IPS DF 4.7 (cell line): ENCODE measurements around the gene HP.

Source experiments
- DNase-seq: peaks from one replicate; pipeline ENCODE4 v3.0.0-alpha.2; 2013; ENCODE audit warnings: low spot score; ENCODE audit errors: extremely low read depth

HP gene

GRCh38 chr16:72083778-72084404, 29.6 kb downstream of the HP start:
- no peak for DNase-seq

GRCh38 chr16:72084445-72084844, 30.1 kb downstream of the HP start:
- no peak for DNase-seq

- DNase-seq, result no peak
Measured at GRCh38 chr16:72085002-72085401, 30.7 kb downstream of the HP start.

GRCh38 chr16:72091217-72091616, 36.9 kb downstream of the HP start:
- DNase-seq, result no peak

- no peak for DNase-seq
Measured at GRCh38 chr16:72092832-72093447, 38.6 kb downstream of the HP start.

GRCh38 chr16:72093448-72094265, 39.4 kb downstream of the HP start, which contains the start of the genes DHX38 and TXNL4B:
Gene DHX38 (plus strand): TSS chr16:72093847. CDS start chr16:72096158, 2,311 bp downstream.
Gene TXNL4B (minus strand): TSS chr16:72093620. CDS start chr16:72090749, 2,871 bp downstream.
- peak; percentile 98 for DNase-seq

- DNase-seq, result no peak
Measured at GRCh38 chr16:72094266-72094610, 39.9 kb downstream of the HP start.

GRCh38 chr16:72098936-72099335, 44.6 kb downstream of the HP start:
- no peak for DNase-seq

GRCh38 chr16:72099377-72099818, 45.1 kb downstream of the HP start:
- peak; percentile 49 for DNase-seq

GRCh38 chr16:72101195-72101594, 46.9 kb downstream of the HP start:
- no peak for DNase-seq

- no peak for DNase-seq
Measured at GRCh38 chr16:72104905-72105304, 50.6 kb downstream of the HP start.

GRCh38 chr16:72105978-72106377, 51.7 kb downstream of the HP start:
- DNase-seq, result no peak

GRCh38 chr16:72107371-72107770, 53.1 kb downstream of the HP start:
- no peak for DNase-seq

GRCh38 chr16:72108353-72109102, 54.2 kb downstream of the HP start:
- no peak for DNase-seq

GRCh38 chr16:72109300-72109699, 55.0 kb downstream of the HP start:
- no peak for DNase-seq

- DNase-seq, result no peak
Measured at GRCh38 chr16:72109966-72110530, 55.7 kb downstream of the HP start.
